ENCODE results near the gene RMDN2. TPM values are rescaled to one million over a fixed set of nuclear protein-coding genes. Genes with fewer than 3 reads are reported as not detected.
"Not testable (repeated sequence)": the region's sequence is repeated elsewhere in the genome, so short reads cannot be mapped to it uniquely, and the experiment has no call there.

The RMDN2 gene
- total and polyA plus RNA-seq, 12 donors: 28.5 to 126 (median 55.9) TPM

DNA sequence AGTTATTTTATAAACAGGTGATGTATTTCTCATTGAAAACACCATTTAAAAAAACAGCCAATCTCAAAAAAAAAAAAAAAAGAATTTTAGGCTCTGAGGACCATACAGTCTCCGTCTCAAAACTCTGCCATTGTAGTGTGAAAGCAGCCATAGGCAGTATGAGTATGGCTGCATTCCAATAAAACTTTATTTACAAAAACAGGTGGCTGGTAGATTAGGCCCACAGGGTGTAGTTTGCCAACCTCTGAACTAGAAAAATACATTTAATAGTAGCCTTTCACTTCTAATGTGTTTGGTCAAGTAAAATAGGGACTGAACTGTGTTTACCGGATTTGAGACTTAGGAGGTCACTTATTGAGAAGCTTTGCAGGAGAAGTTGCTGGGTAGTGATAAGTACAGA, 19.2 kb downstream of the RMDN2 start:
- no peak for DNase-seq
- Histone ChIP-seq H3K36me3 (replicated peaks in 1 of 2) (no peaks in the 10 kb centered on the region), H3K27ac (no peak overlapping the region), H3K9me3 (replicated peaks in 1 of 3) (no peaks in the 10 kb centered on the region), H3K4me1 (replicated peaks in 1 of 2) (no peaks in the 10 kb centered on the region), H3K27me3 (no peaks in the 10 kb centered on the region), H3K4me3 (no peak overlapping the region)
- intact Hi-C loops (cut with DNase I): no loop called here
- 96 to 99% (median 99%) methylated on average over 2 of the region's 2 CpGs for WGBS, 4 donors
- TF ChIP-seq, protein P1, sequence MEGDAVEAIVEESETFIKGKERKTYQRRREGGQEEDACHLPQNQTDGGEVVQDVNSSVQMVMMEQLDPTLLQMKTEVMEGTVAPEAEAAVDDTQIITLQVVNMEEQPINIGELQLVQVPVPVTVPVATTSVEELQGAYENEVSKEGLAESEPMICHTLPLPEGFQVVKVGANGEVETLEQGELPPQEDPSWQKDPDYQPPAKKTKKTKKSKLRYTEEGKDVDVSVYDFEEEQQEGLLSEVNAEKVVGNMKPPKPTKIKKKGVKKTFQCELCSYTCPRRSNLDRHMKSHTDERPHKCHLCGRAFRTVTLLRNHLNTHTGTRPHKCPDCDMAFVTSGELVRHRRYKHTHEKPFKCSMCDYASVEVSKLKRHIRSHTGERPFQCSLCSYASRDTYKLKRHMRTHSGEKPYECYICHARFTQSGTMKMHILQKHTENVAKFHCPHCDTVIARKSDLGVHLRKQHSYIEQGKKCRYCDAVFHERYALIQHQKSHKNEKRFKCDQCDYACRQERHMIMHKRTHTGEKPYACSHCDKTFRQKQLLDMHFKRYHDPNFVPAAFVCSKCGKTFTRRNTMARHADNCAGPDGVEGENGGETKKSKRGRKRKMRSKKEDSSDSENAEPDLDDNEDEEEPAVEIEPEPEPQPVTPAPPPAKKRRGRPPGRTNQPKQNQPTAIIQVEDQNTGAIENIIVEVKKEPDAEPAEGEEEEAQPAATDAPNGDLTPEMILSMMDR (IDR thresholded peaks at IDR 0.05): no peak
- no peak for TF ChIP-seq POLR2A (IDR thresholded peaks at IDR 0.05)

DNA sequence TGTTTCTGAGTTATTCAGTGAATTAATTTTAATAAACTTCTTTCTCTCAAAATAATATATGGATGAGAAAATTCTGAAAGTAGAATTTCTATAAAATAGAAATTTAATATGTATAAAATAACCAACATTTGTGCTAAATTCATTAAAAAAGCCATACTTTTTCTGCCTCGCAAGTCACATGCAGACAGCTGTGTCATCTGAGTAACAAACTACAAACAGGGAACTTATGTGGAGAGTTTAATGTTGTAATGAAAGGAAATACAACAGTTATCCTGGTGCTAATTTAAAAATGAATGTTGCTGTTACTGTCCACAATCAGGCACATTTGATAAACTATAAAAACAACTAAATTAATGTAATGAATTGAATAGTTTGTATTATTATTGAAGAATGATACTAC, 22.2 kb downstream of the RMDN2 start:
- no peaks in the 10 kb centered on the region for H3K36me3 ChIP-seq (replicated peaks in 1 of 2)
- TF ChIP-seq POLR2A (IDR thresholded peaks at IDR 0.05): no peak
- TF ChIP-seq, protein P1 (IDR thresholded peaks at IDR 0.05): no peak
- intact Hi-C loops (cut with DNase I): no loop called here
- no peak overlapping the region for H3K4me3 ChIP-seq
- 89 to 94% (median 93%) methylated on average over 1 of the region's 1 CpG for WGBS, 4 donors
- no peaks in the 10 kb centered on the region for H3K4me1 ChIP-seq (replicated peaks in 1 of 2)
- H3K9me3 ChIP-seq (replicated peaks in 1 of 3): no peaks in the 10 kb centered on the region
- H3K27me3 ChIP-seq: no peaks in the 10 kb centered on the region
- no peak for DNase-seq
- H3K27ac ChIP-seq: no peak overlapping the region

DNA sequence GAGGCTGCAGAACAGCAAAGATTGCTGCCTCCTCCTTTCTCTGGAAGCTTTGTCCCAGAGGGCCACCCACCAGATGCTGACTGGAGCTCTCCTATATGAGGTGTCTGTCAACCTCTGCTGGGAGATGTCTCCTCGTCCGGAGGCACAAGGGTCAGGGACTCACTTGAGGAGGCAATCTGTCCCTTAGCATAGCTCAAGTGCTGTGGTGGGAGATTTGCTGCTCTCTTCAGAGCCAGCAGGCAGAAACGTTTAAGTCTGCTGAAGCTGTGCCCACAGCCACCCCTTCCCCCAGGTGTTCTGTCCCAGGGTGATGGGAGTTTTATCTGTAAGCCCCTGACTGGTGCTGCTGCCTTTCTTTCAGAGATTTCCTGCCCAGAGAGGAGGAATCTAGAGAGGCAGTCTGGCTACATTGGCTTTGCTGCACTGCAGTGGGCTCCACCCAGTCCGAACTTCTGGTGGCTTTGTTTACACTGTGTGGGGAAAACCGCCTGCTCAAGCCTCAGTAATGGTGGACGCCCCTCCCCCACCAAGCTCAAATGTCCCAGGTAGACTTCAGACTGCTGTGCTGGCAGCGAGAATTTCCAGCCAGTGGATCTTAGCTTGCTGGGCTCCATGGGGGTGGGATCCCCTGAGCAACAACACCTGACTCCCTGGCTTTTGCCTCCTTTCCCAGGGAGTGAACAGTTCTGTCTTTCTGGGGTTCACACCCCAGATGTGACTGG, 37.1 kb downstream of the RMDN2 start:
- H3K9me3 ChIP-seq (replicated peaks in 1 of 3); H3K4me3 ChIP-seq; H3K36me3 ChIP-seq (replicated peaks in 1 of 2); H3K4me1 ChIP-seq (replicated peaks in 1 of 2); H3K27me3 ChIP-seq; DNase-seq; H3K27ac ChIP-seq; intact Hi-C loops (cut with DNase I): not testable (repeated sequence)
- 78 to 92% (median 85%) methylated on average over 4 to 7 of the region's 7 CpGs for WGBS, 4 donors

DNA sequence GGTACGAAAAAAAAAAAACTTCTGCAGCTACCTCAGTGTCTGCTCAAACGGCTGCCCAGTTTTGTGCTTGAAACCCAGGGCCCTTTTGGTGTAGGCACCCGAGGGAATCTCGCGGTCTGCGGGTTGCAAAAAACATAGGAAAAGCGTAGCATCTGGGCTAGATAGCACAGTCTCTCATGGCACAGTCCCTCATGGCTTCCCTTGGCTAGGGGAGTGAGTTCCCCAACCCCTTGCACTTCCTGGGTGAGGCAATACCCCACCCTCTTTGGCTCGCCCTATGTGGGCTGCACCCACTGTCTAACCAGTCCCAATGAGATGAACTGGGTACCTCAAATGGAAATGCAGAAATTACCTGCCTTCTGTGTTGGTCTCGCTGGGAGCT, 37.6 kb downstream of the RMDN2 start:
- H3K27ac ChIP-seq; H3K27me3 ChIP-seq; H3K4me3 ChIP-seq; intact Hi-C loops (cut with DNase I); DNase-seq; H3K9me3 ChIP-seq (replicated peaks in 1 of 3); H3K36me3 ChIP-seq (replicated peaks in 1 of 2); H3K4me1 ChIP-seq (replicated peaks in 1 of 2): not testable (repeated sequence)
- WGBS, 4 donors: 71 to 94% (median 91%) methylated on average over 8 to 9 of the region's 9 CpGs

DNA sequence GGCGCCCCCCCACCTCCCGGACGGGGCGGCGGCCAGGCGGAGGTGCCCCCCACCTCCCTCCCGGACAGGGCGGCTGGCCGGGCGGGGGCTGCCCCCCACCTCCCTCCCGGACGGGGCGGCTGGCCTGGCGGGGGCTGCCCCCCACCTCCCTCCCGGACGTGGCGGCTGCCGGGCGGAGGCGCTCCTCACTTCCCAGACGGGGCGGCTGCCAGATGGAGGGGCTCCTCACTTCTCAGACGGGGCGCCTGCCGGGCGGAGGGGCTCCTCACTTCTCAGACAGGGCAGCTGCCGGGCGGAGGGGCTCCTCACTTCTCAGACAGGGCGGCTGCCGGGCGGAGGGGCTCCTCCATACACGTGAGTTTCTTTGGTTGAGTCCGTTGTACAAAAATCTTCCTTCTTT, 38.8 kb downstream of the RMDN2 start:
- H3K4me3 ChIP-seq; intact Hi-C loops (cut with DNase I); H3K27ac ChIP-seq; H3K36me3 ChIP-seq (replicated peaks in 1 of 2); H3K27me3 ChIP-seq; H3K9me3 ChIP-seq (replicated peaks in 1 of 3); H3K4me1 ChIP-seq (replicated peaks in 1 of 2); DNase-seq: not testable (repeated sequence)
- 95 to 98% (median 96%) methylated on average over 5 to 33 of the region's 33 CpGs for WGBS, 4 donors

DNA sequence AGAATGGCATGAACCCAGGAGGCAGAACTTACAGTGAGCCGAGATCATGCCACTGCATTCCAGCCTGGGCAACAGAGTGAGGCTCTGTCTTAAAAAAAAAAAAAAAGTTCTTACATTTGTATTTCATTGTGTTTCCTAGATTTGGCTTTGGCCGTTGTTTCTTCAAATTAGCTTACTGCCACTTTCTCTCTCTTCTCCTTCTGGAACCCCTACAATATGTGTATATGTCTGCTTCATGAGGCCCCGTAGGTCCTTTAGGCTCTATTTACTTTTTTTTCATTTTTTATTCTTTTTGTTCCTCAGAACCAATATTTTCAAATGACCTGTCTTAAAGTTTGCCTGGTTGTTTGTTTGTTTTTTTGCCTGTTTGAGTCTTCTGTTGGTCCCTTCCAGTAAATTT, 41.2 kb downstream of the RMDN2 start:
- Histone ChIP-seq H3K27ac (no peak overlapping the region), H3K36me3 (replicated peaks in 1 of 2) (no peaks in the 10 kb centered on the region), H3K9me3 (replicated peaks in 1 of 3) (no peaks in the 10 kb centered on the region), H3K4me1 (replicated peaks in 1 of 2) (no peaks in the 10 kb centered on the region), H3K27me3 (no peaks in the 10 kb centered on the region), H3K4me3 (no peak overlapping the region)
- WGBS, 4 donors: 93 to 98% (median 96%) methylated on average over 3 of the region's 3 CpGs
- TF ChIP-seq POLR2A (IDR thresholded peaks at IDR 0.05): no peak
- TF ChIP-seq, protein P1 (IDR thresholded peaks at IDR 0.05): no peak
- DNase-seq: no peak
- intact Hi-C loops (cut with DNase I): no loop called here
